HG03439 (cell line): ENCODE data around the gene DIPK1B.

Source experiments
- ATAC-seq: cut with Tn5 transposase; IDR thresholded peaks from one replicate; pipeline ENCODE4 v1.9.1; 2021; ENCODE audit warnings: mild to moderate bottlenecking, moderate library complexity; ENCODE audit not compliant: unreplicated experiment

The DIPK1B gene

GRCh38 chr9:136686534-136686793 lies 25.9 kb upstream of the DIPK1B start:
- no peak for ATAC-seq

DNA sequence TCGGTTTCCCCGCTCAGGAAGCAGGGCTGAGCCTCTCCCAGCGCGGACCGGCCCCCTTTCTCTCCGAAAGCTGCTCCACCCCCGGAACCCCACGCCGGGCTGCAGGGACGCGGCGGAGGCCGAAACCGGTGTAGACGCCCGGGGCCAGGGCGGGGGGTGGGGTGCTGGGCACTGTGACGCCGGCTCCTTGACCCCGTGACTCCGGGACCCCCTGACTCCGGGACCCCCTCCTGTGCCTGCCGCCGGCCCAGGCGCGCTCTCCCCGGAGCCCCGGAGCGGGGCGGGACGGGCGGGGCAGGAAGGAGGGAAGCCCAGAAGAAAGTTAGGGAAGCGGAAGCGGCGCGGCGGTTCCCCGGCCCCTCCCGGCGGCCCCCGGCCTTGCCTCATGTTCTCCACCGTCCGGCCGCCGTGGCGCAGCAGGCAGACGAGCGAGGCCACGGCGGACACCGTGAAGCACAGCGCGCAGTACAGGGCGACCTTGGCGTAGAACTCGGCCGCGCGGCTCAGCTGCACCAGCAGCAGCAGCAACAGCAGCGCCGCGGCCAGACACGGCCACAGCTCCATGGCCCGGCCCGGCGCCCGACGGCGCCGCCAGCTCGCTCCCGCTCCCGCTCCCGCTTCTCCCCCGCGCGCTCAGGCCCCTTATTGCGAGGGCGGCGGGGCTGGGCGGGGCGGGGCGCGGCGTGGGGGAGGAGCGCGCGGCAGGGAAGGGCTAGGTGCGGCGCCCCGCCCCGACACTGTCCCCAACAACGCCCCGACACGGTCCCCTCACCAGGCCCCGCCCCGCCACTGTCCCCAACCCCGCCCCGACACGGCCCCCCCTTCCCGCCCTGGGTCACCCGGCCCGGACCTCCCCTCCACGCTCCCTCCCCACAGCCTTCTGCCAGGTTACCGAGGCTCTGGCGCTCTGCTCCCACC lies 25.3 kb upstream of the DIPK1B start, which contains the start of gene AGPAT2:
Gene AGPAT2 (minus strand): TSS at position 664 of the 918 bp plus-strand sequence. CDS start 100 bp downstream, at position 564.
- ATAC-seq = peak; percentile 36

GRCh38 chr9:136687721-136688223 lies 24.6 kb upstream of the DIPK1B start:
- ATAC-seq = peak; percentile 15

DNA sequence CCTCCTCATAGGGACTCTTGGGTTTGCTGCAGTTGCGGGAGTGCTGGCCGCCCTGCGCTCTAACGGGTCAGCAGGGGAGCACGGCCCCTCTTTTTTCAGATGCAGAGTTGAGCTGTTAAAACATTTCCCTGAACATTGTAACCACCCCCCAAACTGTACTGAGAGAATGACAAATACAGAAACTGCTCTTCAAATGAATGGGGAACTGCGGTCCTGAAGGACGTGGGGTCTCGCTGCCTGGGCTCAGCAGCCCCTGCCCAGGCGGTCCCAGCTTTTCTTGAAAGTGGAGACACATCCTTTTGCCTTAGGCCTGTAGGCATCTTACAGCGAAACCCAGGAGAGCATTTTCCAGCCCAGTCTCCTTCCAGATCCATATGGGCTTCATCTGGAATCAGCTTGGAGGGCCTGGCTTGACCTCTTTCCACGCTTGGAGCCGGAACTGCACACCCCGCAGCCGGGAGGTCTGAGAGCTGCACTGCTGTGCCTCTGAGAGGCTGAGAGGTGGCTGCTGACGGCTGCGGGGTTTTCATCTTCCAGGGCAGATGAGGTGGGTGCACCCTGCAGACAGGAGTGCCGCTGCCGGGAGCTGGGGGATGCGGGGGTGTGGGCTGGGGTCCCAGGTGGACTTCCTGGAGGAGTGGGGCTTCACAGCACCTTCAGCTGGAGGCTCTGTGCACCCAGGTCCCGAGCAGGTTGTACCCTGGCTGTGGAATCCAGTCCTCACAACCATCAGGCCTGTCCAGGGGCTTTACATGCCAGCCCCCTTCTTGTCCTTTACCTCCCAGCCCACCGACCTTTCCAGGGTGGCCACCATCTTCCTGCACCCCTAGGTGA lies 23.9 kb upstream of the DIPK1B start:
- no peak for ATAC-seq

DNA sequence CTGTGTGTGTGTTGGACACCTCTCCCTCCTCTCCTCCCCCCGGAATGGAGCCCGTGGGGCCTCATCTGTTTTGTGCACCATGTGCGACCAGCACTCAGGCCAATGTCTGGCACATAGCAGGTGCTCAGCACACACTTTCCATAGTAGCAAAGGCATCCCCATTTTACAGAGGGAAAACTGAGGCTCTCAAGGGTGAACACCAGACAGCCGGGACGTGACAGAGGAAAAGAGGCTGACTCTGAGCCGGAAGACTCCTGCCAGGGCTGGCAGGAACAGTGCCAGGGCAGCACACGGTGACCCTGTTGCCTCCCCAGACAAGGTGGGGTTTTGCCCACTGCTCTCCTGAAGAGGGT lies 23.3 kb upstream of the DIPK1B start:
- ATAC-seq = no peak

DNA sequence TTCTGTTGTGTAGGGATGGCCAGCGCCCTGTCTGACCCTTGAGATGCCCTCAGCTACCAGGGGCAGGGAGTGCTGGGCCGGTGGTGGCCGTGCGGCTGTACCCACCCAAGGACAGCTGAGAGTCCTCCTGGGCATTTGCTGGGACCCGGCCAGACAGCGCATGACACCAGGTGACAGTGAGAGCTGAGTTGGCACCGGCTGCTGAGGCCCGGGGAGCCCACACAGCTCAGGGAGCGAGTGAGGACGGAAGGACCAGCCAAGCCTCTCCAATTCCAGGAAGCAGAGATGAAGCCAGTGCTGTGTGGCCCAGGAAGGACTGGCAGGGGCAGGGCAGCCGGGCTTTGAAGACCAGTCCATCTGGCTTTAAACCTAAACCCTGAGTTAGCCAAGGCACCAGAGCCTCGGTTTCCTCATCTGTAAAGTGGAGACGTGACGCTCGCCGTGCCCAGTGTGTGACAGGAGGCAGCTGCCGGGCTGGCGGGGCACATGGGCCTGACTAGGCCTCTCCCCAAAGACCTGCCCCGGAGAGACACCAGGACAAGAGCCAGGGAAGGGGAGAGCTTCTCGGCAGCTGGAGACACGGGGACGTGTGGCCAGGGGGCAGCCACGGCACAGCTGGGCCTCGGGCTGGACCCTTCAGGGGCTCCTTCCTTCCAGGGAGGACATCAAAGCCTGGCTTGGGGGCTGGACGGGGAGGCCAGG lies 22.1 kb upstream of the DIPK1B start:
- ATAC-seq = no peak

- ATAC-seq = no peak
Measured at GRCh38 chr9:136690806-136691261, 21.5 kb upstream of the DIPK1B start.

DNA sequence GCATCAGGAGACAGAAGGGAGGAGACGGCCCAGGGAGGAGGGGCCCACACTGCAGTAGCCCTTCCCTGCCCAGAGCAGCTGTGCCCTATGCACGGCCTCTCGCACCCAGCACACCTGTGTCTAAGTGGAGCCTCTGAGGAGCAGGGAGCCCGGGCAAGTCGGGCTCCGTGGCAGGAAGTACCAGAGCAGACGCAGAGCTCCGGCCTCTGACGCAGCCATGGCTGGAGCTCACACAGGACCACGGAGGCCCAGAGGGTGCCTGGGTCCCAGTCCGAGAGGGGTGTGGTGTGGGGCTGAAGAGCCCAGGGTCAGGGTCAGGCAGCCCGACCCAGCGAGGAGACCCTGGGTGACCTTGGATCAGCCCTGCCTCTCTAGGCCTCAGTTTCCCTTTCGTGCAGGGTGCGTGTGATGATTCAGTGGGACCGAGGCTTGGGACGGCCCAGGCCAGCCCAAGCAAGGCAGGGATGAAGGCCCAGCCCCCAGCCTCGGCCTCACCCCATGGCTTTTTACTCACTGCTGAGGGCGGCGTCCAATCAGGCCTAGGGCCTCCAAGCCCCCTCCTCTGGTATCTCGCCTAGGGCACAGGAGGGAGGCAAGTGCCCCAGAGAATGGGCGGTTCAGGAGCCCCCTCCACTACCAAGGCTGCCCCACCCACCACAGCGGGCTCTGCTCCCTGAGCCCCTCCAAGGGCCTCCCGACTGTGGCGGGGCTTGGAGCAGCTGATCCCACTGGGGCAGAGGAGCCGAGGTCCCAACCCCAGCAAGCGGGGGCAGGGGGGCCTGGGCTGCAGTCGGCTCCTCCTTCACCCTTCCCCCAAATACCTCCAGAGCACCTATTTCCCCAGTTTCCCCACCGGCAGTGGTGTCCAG lies 20.8 kb upstream of the DIPK1B start:
- ATAC-seq = no peak

DNA sequence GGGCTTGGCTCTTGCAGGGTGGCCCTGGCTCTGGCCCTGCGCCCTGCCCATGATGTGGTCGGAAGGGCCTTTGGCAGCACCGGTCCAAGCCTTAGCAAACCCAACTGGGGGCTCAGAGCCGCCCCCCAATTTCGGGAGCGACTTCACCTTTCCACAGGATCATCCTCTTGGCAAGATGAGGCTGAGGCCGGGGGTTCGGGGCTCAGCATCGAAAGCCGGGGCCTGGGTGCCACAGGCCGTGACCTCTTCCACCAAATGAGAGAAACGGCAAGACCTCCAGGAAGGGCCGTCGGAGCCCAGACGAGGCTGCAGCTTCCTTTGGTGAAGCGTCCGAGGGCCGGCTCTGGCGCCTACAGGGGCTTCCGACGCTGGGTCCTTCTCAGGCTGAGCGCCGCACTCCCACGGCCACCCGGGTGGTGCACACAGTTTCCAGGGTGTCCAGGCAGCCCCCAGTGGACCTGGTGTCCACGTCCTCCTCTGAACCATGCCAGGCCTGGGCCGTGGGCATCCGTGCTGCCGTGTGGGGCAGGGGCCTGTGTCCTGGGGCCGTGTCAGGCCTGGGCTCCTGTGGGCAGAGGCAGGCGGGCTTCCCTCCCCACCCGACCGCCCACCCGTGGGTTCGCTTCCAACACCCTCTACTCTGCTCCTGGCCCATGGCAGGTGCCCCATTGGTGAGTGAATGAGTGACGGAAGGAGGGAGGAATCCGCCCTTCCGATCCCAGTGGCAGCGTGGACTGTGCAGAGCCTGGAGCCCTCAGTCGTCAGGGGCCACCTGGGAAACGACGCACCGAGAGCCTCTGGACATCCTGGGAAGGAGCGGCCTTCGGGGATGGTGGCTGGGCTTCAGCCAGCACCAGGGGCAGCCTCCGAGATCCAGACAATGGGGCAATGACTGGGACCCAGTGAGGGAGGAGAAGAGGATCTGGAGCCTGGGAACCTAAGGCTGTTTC lies 19.9 kb upstream of the DIPK1B start:
- ATAC-seq = no peak

DNA sequence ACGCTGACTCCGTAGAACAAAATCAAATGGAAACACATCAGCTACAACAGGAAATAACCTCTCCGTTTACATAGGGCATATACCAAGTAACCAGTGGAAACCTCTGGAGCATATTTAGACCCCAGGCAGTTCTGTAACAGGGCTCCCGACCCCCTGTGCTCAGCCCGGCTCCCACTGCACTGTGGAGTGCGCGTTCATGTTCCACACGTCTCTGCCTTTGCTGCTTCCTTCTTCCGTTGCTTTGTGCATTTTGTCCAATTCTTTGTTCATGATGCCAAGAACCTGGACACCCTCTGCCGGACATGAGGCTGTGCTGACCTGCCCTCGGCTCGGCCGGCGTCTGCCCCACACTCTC lies 19.3 kb upstream of the DIPK1B start:
- no peak for ATAC-seq

- no peak for ATAC-seq
Measured at GRCh38 chr9:136693490-136694162, 18.7 kb upstream of the DIPK1B start.

DNA sequence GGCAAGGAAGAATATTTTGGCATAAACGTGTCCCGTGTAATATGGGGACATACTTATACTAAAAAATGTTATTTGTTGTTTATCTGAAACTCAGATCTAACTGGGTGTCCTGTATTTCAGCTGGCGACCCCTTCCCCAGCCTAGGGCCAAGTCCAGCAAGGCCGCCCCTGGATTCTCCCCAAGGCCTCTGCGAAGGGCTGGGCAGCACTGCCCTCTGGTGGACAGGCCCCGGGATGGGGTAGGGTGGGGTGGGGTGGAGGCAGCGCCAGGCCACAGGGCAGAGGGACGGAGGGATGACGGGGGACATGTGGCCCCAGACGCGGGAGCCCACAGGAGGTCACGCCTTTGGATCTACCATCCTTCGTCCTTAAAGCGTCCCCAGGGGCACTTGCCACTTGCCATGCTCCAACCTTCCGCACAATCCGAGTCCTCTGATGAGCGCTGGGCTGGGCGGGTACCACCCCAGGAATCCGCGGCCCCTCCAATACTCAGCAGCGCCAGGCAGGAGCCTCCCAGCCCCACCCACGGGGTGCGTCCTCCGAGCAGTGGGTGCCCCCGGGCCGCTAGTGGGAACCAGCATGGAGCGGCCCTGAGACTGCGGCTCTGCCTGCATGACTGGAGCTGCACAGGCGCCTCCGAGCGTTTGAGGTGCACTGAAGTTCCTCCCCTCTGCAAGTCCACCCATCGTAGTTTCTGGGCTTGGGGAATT lies 18.1 kb upstream of the DIPK1B start:
- no peak for ATAC-seq

GRCh38 chr9:136694872-136695247 lies 17.5 kb upstream of the DIPK1B start:
- ATAC-seq = no peak

GRCh38 chr9:136695435-136695895 lies 16.9 kb upstream of the DIPK1B start:
- ATAC-seq = no peak

DNA sequence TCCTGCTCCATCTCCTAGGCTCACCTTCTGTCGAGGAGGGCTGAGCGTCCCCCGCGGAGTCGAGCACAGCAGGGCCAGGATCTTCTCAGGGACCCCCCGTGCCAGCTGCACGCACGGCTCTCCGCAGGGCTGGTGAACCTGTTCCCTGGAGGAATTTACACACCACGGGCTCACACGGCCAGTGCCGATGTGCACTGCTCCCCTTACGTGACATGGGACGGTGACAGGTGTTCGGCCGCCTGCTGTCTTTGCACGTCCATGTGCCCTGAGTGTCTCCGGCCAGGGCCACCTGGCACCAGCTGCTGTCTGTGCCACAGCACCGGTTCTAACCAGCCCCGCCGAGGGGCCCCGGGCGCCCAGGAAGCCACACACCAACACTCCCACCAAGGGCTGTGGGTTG lies 16.4 kb upstream of the DIPK1B start:
- no peak for ATAC-seq

GRCh38 chr9:136696502-136696901 lies 15.9 kb upstream of the DIPK1B start:
- ATAC-seq = no peak

DNA sequence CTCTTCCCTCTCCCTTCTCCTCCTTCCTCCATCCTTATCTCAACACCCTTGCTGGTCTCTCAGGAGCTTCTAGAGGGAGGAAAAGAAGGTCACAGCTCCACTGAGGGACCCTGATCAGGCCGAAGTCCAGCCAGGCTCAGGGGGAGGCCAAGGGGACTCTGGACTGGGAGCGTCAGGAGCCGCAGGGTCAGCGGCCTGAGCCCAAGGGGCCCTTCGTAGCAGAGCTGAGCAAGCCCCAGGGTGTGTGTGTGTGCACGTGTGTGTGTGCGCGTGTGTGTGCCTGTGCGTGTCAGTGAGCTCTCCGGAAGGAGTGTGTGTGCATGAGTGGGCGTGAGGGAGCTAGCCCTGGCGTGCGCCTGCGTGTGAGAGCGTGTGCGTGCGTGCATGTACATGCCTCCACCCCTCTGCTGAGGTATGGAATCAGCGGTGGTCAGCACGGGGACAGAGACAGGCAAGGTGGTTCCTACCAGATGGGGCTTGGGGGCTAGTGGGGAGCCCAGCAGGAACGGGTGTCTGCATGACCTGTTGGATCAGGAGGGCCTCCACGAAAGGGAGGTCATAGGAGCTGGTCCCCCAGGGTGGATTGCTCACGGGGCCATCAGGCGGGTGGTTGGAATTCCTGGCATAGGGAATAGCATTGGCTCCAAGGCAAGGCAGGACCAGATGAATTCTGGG lies 15.1 kb upstream of the DIPK1B start:
- ATAC-seq = no peak
